GM19397 (cell line): ENCODE results near the gene PSMB11.

ENCODE experiments used
- ATAC-seq: cut with Tn5 transposase; IDR thresholded peaks from one replicate; pipeline ENCODE4 v1.9.1; 2021; ENCODE audit warnings: mild to moderate bottlenecking, moderate library complexity; ENCODE audit not compliant: unreplicated experiment

PSMB11 gene

DNA sequence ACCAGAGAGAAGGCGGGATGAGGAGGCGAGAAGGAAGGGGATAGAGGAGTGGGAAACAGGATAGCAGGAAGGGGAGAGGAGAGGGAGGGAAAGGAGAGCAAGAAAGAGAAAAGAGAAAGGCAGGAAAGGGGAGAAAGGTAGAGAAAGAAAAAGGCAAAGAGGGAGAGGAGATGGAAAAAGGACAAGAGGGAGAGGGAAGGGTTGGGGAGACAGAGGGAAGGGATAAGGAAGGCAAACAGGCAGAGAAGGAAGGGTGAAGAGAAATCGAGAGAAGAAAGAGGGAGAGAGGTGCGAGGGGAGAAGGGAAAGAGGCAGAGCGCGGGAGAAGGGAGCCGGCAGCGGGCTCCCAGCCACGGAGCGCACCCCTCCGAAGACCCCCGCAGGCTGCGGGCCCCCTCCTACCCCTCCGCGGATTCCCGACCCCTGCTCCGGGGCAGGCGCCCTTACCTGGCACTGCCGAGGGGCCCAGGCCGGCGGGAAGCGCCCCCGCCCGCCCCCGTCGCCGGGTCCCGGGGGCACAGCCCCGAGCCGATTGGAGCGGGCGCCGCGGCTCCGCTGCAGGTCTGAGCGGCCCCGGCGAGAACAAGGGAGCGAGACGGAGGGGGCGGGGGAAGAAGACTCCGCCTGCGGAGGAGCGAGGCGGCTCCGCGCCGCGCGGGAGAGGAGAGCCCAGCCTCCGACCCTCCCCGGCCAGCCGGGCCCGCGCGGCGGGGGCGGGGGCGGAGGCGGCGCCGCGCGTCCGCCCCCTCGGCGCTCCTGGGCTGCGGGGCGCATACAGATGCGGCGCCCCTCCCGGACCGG is 15.1 kb downstream of the PSMB11 start, which contains the start of gene CDH24:
CDH24 (minus strand) TSS at position 565 of the 801 bp plus-strand sequence. CDS start 1,787 bp downstream, outside the sequence.
- no peak for ATAC-seq

DNA sequence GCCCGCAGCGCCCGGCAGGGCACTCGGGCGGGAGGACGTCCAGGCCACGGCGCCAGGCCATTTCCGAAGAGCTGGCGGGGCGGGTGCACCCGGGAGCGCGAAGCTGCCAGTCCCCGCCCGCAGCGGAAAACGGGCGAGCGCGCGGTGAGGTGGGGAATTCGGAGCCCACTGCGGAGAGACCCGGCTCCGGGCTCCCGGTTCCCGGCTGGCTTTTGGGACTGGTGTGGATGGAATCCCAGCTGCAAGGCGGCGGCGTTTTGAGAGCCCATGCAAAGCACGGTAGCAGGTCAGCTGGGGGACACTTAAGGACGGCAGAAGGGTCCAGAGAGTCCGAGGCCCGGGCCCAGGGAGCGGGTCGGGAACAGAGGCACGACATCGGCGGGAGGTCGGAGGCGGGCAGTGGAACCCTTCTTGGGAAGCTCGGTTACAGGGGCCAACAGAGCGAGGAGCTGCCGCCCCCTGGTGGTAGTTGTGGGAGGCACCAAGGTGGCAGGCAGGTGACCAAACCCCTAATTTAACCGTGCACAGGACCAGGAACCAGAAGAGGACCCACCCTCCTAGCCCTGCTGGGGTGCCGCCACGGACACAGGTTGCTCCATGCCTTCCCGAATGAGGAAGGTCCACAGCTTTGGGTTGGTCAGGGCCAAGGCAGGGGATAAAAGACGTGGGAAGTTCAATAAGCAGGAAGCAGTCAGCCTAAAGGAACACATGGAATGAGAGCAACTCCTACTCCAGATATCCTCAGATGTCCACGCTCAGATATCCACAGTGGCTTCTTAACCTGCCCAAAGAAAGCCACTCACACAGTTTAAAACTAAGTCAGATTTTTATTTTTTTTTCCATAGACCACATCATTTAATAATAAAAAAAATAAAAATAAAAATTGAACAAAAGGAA is 16.0 kb downstream of the PSMB11 start:
- peak; percentile 56 for ATAC-seq

DNA sequence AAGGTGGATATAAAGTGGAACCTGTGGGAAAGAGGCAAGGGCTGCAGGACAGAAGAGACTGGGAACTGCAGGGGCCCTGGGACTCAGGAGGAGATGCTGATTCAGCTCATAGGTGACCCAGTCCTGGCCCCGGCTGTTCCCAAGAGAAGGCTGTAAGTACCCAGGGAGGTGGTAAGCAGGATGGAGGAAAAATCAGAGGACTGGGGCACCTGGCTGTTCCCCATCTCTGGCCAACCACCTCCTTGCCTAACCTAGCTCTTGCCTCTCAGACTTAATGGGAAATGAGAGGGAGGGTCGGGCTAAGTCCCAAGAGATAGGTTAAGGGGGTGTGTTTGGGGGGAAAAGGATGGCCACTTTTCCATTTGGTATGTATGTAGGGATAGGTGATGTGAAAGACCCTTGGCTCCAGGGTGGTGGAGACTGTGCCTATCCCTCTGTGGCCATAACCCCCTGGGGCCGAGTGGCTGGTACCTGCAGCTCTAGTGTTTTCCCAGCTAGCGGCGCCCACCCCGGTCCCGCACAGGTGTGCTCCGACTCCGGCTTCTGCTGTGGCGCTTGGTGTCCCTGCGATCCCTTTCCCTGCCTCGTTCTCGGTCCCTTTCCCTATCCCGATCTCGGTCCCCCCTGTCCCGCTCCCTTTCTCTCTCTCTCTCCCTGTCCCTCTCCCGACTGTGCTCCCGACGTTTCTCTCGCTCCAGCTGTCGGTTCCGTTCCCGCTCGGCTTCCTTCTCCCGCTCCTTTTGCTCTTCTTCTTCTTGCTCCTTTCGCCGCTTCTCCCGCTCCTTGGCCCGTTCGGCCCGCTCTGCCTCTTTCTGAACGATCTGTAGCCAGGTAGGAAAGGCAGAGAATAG is 16.9 kb downstream of the PSMB11 start:
- ATAC-seq: no peak

DNA sequence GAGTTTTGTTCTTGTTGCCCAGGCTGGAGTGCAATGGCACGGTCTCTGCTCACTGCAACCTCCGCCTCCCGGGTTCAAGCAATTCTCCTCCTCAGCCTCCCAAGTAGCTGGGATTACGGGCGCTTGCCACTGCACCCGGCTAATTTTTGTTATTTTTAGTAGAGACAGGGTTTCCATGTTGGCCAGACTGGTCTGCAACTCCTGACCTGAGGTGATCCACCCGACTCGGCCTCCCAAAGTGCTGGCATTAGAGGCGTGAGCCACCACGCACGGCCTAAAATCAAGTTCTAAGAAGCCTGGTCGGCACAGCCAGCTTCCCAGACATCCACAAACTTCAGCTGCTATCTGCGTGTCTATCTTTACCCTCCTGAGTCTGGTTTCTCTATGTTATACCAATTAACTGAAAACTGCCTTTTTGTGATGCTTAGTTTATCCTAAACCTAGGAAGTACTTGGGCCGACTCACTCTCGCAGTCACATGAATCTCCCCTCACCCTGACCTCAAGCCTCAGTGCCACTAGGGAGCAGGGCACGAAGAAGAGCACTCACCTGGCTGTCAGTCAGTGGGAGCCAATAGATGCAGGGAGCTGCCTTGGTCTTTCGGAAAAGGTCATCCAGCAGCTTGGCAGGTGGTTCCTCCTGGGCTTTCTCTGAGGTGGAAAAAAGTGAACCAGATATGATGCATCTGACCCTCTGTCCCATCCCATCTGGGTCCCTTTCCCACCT is 18.7 kb downstream of the PSMB11 start:
- no peak for ATAC-seq

DNA sequence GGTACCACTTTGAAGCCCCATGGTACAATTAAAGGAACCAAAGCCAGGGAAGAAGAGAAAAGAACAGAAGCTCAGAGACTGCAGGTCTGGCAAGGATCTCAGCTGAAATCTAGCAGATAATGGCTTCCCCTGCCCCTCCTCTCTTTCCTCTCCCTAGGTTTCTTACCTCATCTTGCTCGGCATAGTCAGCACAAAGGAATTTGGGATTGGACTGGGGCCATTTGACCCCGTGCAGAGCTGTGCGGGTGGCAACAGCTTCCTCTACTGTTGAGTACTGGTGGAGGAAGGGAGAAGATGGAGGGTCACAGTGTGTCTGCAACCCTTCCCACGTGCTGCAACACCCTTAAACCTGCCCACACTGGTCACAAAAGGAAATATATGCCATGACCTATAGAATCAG is 20.0 kb downstream of the PSMB11 start:
- ATAC-seq: no peak

DNA sequence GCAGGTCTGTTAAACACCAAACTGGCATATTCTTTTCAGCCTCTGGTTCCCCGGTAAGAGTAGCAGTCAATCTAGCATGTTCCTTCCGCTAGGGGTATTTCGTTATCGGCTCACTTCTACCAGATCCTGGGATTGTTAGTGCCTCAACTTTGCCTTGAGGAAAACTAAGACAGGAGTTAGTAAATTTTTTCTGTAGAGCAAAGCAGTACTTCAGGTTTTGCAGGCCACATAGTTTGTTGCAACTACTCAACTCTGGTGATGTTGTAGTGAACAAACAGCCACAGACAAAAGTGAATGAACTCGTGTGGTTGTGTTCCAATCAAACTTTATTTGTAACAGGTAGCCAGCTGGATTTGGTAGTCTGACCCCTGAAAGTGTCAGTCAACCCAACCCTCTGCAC is 21.6 kb downstream of the PSMB11 start:
- no peak for ATAC-seq

DNA sequence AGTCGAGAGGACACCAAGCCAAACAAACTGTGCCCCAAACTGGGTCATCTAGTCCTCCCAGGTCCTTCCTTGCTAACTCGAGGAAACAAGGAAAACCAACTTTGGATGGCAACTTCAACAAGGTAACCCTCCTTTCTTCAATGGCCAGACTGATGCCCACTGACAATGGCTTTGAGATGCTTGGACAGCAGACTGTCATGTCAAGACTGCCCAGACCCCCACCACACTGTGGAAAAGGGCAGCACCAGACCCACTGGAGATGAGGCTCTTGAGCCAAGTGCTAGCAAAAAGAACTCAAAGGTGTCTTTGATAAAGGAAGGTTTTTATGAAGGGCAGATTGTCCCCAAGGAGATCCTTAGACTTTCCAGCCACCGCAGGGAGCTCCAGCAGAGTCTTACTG is 24.4 kb downstream of the PSMB11 start:
- no peak for ATAC-seq

DNA sequence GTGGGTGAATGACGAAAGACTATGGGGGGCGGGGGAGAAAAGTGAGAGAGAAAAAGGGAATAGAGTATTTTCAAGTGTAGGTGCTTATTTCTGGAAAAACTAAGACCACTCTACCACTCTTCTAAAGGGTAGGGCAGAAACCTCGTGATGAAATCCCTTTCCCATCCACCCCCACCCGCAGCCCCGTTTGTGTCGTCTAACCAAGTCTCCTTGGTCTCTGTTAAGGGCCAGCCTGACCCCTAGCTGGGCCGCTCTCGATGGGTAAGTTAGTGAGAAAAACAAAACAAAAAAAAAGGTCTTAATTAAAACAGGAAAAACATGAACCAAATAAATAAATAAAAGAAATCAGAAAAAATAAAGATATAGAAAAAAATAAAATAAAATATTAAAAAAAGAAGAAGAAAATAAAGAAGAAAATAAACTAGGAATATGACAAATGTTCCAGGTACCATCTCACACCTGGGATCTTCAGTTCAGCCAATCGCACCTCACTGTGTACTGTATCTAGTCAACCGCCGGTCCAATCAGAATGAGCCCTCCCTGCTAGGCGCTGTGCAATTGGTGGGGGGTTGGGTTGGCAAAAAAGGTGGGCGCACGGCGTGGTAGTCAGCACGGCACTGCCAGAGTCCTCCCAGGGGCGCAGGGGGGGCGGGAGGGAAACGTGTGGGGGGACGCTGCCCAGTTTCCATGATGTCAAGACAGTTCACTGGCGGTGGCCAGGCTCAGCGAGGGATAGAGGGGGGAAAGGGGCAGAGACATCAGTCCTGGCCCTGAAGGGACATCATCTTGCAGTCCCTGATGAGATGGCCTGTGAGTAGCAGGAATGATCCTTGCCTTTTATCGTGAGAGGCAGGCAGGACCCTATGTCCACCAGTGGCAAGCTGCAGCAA is 25.1 kb downstream of the PSMB11 start:
- no peak for ATAC-seq

DNA sequence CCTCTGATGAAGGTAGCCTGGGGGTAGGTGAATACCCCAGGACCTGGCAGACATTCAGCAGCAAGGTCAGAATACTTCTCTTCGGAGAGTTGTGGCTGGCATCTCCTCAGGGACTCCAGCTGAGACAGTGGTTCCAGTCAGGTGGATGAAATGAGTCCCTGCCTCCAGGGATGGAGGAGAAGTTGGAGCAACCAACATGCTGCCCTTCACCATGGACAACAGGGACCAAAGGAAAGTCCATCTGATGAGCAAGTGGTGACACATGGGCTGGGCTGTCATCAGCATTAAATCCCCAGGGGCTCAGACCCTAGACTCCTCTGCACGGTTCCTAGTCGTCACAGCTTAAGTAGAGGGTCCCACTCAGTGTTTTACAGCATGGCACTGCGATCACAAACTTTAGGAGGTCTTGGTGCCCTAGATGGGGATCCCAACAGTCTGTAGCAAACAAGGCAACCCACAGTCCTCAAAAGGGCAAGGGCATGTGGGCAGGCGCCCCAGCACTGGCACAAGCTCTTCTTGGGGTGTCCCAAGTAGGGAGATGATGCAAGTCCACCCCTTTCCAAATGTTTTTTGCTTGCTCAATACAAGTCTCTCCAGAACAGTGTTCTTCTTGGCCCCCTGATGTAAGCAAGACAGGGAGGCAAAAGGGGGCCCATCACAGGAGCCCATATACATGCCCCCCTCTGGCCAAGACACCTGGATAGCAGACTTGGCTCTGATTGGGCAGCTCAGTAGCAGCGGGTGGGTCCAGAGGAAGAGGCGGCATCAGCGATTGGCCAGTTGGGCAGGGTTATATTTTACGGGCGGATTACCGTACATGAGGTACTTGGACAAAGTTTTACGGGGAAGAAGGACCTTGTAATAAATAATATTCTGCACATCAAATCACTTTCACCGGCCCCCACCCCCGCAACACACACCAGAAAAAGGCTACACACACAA is 26.1 kb downstream of the PSMB11 start:
- no peak for ATAC-seq

DNA sequence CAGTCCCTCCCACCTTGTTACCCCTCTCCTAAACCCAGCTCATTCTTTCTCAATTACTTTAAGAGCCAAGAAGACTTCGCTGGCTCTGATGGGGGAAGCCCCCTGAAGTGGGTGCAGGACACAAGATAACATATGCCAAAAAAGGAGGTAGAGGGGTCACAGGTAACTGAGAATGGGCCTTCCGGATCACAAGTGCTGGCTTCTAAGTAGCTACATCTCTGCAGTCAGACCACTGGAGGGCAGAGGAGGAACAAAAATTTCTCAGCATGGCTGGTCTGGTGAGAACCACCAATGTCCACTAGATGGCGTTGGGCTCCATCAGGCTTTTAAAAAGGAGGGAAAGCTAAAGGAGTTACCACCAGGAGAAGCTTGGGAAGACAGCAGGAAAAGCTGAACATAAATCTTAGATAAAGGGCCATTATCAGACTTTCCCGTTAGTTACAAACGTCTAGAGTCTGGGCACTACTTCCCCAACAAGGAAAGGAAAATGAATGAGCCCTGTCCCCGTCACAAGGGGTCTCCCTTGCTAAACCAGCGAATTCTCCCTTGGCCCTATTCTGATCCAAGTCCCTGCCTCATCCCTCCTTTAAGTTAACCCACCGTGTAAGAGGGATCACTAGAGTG is 26.9 kb downstream of the PSMB11 start:
- ATAC-seq: peak; percentile 54

DNA sequence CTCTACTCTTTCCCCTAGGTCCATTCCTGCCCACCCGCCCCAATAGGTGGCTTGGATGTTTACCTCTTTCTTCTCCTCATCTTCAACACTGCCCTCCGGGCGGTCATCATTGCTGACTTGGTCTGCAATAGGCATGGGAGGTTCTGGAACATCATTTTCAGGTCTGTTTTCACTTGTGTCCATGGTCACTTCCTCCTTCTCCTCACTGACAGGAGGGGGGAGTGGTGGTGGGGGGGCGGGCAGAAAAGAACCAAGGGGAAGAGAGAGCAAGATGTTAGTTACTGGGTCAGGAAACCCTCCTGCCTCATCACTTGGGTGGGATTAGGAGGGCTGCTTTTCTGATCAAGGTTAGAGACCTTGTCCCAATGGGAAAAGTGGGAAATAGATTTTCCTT is 27.4 kb downstream of the PSMB11 start:
- ATAC-seq: no peak

DNA sequence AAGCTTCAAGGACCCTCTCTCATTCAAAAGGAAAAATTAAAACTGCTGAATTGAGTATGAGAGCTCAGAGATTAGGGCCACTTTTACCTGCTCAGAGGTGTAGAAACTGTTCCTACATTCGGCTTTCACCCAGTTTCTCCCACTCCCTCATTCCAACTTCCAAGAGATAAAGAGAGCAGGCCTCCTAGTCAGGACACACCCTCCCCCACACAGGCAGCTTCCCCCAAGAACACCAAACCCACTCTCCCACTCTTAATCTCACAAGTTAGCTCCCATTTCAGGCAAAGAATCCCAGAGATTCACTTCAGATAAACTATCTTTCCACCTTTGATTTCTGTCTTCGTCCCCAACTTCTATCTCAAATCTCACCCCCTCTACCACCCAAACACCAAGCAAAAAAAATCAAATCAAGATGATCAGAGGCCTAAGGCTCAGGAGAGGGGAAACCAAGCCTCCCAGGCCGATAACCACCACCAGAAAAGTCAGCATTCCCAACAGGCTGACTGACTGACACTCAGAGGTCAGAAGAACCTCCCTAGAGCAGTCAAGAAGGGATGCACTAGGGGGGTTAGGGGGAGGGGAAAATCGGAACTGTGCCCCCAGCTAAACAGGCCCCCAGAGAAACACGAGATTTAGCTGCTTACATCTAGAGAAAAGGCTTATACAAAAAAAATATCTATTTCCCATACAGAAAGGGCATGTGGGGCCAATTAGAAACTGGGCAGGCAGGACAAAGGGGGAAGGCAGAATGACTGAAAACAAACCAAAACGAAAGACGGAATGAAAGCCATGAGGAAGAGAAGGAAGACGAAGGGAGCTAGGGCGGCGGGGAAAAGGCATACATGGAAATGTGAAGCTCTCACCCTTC is 28.5 kb downstream of the PSMB11 start:
- ATAC-seq: no peak

DNA sequence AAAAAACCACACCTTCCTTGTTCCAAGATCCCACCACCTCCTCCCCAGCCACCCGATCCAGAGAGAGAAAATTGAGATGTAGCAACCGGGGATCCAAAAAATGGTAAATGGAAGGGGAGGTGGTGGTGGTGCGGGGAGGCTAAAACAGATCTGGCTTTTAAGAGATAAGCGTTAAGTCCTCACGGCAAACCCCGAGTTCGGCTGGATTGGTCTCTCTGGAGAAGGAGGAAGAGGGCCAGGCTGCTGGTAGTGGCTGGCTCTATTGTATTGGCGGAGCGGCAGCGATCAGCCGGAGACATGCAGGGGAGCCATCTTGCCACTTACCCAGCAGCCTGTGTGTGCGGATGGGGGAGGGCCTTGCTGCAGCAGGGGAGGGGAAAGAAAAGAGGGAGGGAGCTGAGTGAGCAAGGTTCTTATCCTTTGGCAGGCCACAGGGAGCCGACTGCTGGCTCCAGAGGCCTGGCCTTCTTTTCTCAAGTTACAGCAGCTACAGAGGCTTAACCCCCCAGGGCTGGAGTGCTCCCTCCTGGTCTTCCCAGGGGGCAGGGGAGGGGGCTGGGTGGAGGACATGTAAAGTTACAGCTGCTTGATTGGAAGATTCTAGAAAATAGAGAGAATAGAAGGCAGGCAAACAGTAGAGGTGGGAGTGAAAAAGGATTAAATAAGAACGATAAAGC is 29.4 kb downstream of the PSMB11 start:
- ATAC-seq: peak; percentile 89

DNA sequence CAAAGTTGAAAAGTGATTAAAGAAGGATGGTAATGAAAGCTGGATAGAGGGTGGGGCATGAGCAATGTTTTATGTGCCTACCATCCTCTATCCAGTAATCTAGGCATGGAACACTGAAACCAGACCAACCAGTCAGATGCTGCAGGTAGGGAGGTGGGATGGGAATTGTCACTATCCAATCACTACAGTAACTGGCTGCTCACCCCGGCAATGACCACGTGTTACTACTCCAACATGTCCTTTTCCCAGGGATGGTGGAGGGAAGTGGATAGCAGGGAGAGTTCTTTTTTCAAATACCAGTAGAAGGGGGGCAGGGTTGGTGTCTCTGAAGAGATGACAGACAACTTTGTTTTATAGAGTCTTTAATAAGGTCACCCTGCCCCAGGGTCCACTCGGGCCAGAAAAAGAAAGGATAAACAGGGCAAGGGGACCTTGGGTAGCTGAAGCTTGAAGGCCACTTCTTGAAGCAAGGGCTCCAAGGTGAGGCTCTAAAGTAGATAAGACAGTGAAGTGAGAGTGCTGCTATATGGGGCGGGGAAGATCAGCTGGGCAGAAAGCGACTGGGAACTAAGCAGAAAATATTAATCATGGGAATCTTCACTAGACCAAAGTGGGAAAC is 30.0 kb downstream of the PSMB11 start:
- no peak for ATAC-seq

DNA sequence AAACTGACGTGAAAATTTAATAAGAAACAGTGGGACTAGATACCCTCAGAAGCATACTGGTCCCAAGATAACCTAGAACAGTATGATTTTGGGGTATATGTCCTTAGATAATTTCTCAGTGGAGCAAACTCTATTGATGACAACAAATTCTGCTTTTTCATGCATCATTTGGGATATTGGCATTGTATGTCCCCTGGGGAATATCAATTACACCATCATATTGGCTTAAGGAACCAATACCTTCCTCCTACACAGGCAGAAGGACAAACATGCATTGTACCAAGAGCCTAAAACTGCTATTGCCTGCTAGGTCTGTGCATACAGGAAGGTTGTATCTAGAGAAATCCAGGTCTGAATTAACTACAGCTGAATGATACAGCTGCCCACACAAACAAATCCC is 32.9 kb downstream of the PSMB11 start:
- ATAC-seq: no peak
